ENCODE measurements around the gene CPA5.

DNA sequence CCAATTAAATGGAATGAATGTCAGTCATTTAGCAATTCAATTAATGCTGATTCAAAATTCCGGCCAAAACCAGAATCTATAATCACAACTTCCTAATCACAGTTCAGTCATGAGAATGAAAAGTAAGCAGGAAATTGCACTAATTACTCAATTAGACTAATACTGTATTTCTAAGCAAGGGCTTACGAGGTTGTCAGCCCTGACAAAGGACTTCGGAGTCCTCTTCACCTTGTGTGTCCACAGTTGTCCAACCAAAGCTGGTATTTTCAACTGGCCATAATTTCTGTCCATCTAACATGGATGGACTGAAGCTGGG is 53.1 kb downstream of the CPA5 start:
- TF ChIP-seq, protein P1, sequence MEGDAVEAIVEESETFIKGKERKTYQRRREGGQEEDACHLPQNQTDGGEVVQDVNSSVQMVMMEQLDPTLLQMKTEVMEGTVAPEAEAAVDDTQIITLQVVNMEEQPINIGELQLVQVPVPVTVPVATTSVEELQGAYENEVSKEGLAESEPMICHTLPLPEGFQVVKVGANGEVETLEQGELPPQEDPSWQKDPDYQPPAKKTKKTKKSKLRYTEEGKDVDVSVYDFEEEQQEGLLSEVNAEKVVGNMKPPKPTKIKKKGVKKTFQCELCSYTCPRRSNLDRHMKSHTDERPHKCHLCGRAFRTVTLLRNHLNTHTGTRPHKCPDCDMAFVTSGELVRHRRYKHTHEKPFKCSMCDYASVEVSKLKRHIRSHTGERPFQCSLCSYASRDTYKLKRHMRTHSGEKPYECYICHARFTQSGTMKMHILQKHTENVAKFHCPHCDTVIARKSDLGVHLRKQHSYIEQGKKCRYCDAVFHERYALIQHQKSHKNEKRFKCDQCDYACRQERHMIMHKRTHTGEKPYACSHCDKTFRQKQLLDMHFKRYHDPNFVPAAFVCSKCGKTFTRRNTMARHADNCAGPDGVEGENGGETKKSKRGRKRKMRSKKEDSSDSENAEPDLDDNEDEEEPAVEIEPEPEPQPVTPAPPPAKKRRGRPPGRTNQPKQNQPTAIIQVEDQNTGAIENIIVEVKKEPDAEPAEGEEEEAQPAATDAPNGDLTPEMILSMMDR (IDR thresholded peaks at IDR 0.05): no peak
- TF ChIP-seq EZH2 (IDR thresholded peaks at IDR 0.05) (no peak), EZH2phosphoT487 (IDR thresholded peaks at IDR 0.05) (no peak)
